ENCODE measurements around the gene MAN1C1. TPM values are rescaled to one million over a fixed set of nuclear protein-coding genes. Genes with fewer than 3 reads are reported as not detected.

The MAN1C1 gene
- total RNA-seq, 1 donor from 2014 or later: 0.20 TPM

DNA sequence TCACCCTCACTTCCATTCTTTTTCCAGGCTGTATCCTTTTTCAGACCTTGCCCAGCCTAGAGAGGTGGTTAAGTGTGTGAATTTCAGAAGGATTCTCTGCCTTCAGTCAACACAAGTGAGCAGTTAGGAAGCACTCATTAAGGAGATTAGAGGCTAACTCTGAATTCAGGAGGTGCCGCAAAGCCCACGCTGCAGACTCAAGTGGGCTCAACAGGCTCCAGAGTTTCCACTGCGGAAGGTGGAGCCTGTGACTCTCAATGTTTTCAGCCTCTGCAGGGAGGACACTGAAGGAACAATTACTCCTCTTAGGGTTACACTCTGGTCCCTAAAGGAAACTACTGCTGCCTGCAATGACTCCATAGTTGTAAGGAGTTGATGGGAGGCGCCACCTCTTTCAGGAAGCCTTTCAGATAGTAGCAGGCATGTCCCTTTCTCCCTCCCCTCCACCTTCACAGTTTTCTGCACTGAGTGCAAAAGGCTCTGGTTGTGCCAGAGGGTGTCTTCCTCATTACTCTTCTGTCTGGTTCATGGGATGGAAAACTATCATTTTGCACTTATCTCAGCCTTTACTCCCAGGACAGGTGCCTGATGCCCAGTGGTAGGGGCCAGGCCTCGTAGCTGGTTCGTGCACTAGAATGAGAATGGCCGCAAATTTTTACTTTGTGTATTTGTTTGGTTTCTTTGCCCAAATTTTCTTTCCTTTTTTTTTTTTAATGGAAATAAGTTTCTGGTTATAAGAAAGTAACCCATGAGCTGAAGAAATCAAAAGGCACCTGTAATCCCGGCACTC lies 128.2 kb downstream of the MAN1C1 start:
- no peaks in the 10 kb centered on the region for H3K27me3 Mint-ChIP-seq
- no peak overlapping the region for H3K27ac Mint-ChIP-seq
- TF ChIP-seq CTCF (IDR thresholded peaks at IDR 0.05): no peak
- intact Hi-C loops (cut with micrococcal nuclease): no loop called here
- no peak overlapping the region for H3K4me3 Mint-ChIP-seq
- H3K9me3 Mint-ChIP-seq: no peaks in the 10 kb centered on the region
- H3K36me3 Mint-ChIP-seq (ENCODE audit: low read depth): no peaks in the 10 kb centered on the region
- ATAC-seq (ENCODE audit: low read depth): no peak
- no peak for DNase-seq
- POLR2A ChIA-PET: no interaction called here
- CTCF ChIA-PET: no interaction called here
- no peaks in the 10 kb centered on the region for H3K4me1 Mint-ChIP-seq

DNA sequence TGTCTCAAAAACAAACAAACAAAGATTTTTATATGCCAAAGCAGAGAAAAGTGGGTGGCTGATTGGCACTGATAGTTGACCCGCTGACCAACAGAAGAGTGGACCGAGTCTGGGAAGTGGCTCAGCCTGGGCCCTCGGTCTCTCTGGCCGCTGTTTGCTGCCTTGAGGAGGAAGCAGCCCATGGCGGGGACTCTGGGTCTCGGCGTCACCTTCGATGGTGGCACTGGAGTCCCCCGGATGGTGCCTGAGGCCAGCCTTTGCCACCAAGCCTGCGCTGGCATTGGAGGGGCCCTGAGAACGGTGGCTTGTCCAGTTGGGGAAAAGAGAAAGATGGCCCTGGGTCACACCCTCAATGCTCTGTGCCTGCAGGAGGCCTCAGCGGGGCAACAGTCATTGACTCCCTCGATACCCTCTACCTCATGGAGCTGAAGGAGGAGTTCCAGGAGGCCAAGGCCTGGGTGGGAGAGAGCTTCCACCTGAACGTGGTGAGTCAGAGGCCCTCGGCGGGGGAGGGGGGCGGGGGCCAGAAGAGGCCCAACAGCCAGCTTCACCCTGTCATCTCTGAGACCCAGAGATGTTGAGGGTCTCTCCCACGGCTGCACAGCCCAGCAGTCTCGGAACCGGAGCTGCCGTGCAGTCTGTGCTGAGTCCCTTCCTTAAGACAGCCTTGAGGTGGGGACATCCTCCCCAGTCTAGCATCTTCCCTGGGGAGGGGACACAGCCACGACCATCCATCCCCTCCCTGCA lies 129.9 kb downstream of the MAN1C1 start:
- H3K9me3 Mint-ChIP-seq: no peaks in the 10 kb centered on the region
- no peak overlapping the region for H3K4me3 Mint-ChIP-seq
- intact Hi-C loops (cut with micrococcal nuclease): no loop called here
- no peak overlapping the region for H3K27ac Mint-ChIP-seq
- no peaks in the 10 kb centered on the region for H3K4me1 Mint-ChIP-seq
- no peak for TF ChIP-seq CTCF (IDR thresholded peaks at IDR 0.05)
- H3K27me3 Mint-ChIP-seq: no peaks in the 10 kb centered on the region
- no peaks in the 10 kb centered on the region for H3K36me3 Mint-ChIP-seq (ENCODE audit: low read depth)
- ATAC-seq (ENCODE audit: low read depth) (no peak), DNase-seq (no peak)
- CTCF ChIA-PET: no interaction called here
- POLR2A ChIA-PET: no interaction called here

- Mint-ChIP-seq H3K27me3 (no peaks in the 10 kb centered on the region), H3K9me3 (no peaks in the 10 kb centered on the region), H3K36me3 (ENCODE audit: low read depth) (no peaks in the 10 kb centered on the region), H3K4me1 (no peaks in the 10 kb centered on the region), H3K4me3 (no peak overlapping the region), H3K27ac (no peak overlapping the region)
- ATAC-seq (ENCODE audit: low read depth) (no peak), DNase-seq (no peak)
- intact Hi-C loops (cut with micrococcal nuclease): no loop called here
- no peak for TF ChIP-seq CTCF (IDR thresholded peaks at IDR 0.05)
- ChIA-PET POLR2A (no interaction called here), CTCF (no interaction called here)
Measured at GRCh38 chr1:25747046-25747719, 130.6 kb downstream of the MAN1C1 start.

DNA sequence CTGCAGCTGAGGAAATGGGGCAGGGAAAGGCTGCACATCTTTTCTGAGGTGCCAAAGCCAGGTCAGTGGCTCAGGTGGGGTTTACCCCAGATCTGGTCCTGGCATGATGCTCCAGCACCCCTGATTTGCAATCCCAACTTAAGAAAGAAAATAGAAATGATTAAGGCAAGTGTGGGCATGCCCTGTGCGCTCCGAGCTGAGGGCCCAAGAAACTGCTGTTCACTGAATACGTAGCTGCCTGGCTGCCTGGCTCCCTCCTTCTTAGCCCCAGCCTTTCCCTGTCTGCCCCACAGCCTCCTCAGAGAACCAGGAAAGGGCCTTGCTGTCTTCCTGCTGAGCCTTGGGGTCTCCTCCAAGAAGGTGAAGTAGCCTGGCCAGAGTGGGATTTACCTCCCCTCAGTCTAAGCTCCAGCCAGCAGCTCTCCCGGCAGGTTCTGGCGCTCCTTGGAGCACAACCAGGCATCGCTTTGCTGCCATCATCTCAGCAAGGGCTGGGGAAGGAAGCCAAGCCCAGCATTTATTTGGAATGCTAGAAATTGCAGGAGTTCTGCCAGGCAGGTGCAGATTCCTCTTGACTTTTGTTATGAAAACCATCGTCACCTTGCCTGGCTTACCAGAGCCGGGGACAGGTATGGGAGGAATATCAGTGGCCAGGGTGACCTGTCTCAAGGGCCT lies 132.1 kb downstream of the MAN1C1 start:
- ChIA-PET CTCF (interaction anchor here (1.3 kb wide), 1 partner anchor 229 kb away, joined by 3 read pairs; no protein-coding TSS in a partner anchor), POLR2A (no interaction called here)
- TF ChIP-seq CTCF (IDR thresholded peaks at IDR 0.05): no peak
- DNase-seq (no peak), ATAC-seq (ENCODE audit: low read depth) (no peak)
- no peak overlapping the region for H3K4me3 Mint-ChIP-seq
- no peaks in the 10 kb centered on the region for H3K36me3 Mint-ChIP-seq (ENCODE audit: low read depth)
- no peaks in the 10 kb centered on the region for H3K4me1 Mint-ChIP-seq
- no peaks in the 10 kb centered on the region for H3K27me3 Mint-ChIP-seq
- H3K27ac Mint-ChIP-seq: no peak overlapping the region
- intact Hi-C loops (cut with micrococcal nuclease): no loop called here
- no peaks in the 10 kb centered on the region for H3K9me3 Mint-ChIP-seq
